Common myeloid progenitor, CD34-positive (primary cell): ENCODE results near the gene TRAF3.
"Not testable (repeated sequence)": the region's sequence is repeated elsewhere in the genome, so short reads cannot be mapped to it uniquely, and the experiment has no call there.

Experiments used
- CTCF ChIA-PET: fragments of 350-600 bp; sonication (Branson Sonifier 250); formaldehyde crosslinking; loops from one replicate; lab custom pipeline; 2021; ENCODE audit warnings: antibody characterized with exemption; lab: Charles Lee
- POLR2A ChIA-PET: fragments of 350-600 bp; sonication (Branson Sonifier 250); formaldehyde crosslinking; loops from one replicate; lab custom pipeline; 2021; ENCODE audit warnings: antibody characterized with exemption; lab: Charles Lee
- DNase-seq, 3 donors: peaks; one replicate each; pipeline versions ENCODE4 v3.0.0 to v3.0.0-alpha.2; 2013
- H3K27ac ChIP-seq, 2 experiments: 1 replicate in 1 of 2; 2 replicates in 1 of 2; pipeline ENCODE4 v1.7.0; 2013; ENCODE audit warnings: inconsistent platforms in 2 of 2, low read length in 2 of 2, mild to moderate bottlenecking in 2 of 2, low read depth in 1 of 2, moderate library complexity in 1 of 2; ENCODE audit not compliant: severe bottlenecking in 2 of 2, insufficient read depth in 1 of 2, poor library complexity in 1 of 2
- H3K27me3 ChIP-seq, 5 experiments: replicated peaks in 2 of 5; 1 replicate in 3 of 5; 2 replicates in 2 of 5; pipeline versions ENCODE4 v1.6.1 to v1.7.0; 2013; ENCODE audit warnings: low read length in 4 of 5, mild to moderate bottlenecking in 2 of 5, moderate library complexity in 2 of 5, inconsistent platforms in 1 of 5; ENCODE audit not compliant: insufficient read depth in 5 of 5, control insufficient read depth in 4 of 5
- H3K36me3 ChIP-seq, 4 experiments: 1 replicate in 2 of 4; 2 replicates in 2 of 4; pipeline versions ENCODE4 v1.6.1 to v1.7.0; 2013; ENCODE audit warnings: low read length in 3 of 4, control low read depth in 1 of 4, mild to moderate bottlenecking in 1 of 4; ENCODE audit not compliant: control insufficient read depth in 4 of 4, insufficient read depth in 4 of 4
- H3K4me1 ChIP-seq, 4 experiments: 1 replicate in 3 of 4; 2 replicates in 1 of 4; pipeline versions ENCODE4 v1.6.1 to v1.7.1; 2013; ENCODE audit warnings: low read length in 3 of 4, mild to moderate bottlenecking in 3 of 4, control low read depth in 1 of 4, inconsistent platforms in 1 of 4, moderate library complexity in 1 of 4; ENCODE audit not compliant: control insufficient read depth in 4 of 4, insufficient read depth in 4 of 4; ENCODE audit errors: control extremely low read depth in 1 of 4
- H3K4me3 ChIP-seq, 7 experiments: 1 replicate in 4 of 7; 2 replicates in 3 of 7; pipeline versions ENCODE4 v1.5.1 to v1.7.0; 2013; ENCODE audit warnings: mild to moderate bottlenecking in 7 of 7, low read length in 6 of 7, moderate library complexity in 6 of 7, inconsistent platforms in 2 of 7, low read depth in 2 of 7, control low read depth in 1 of 7; ENCODE audit not compliant: insufficient read depth in 4 of 7, control insufficient read depth in 1 of 7; ENCODE audit errors: extremely low read depth in 1 of 7
- H3K9me3 ChIP-seq, 5 experiments: 1 replicate in 4 of 5; 2 replicates in 1 of 5; pipeline versions ENCODE4 v1.6.1 to v1.7.1; 2013; ENCODE audit warnings: low read length in 4 of 5, mild to moderate bottlenecking in 2 of 5, inconsistent platforms in 1 of 5, low read depth in 1 of 5, moderate library complexity in 1 of 5; ENCODE audit not compliant: control insufficient read depth in 4 of 5, insufficient read depth in 2 of 5; ENCODE audit errors: control extremely low read depth in 1 of 5
- WGBS: methylation state at CpG from one replicate; pipeline ENCODE4 v1.1.5; 2013; ENCODE audit not compliant: insufficient coverage; 5-methylcytosine and 5-hydroxymethylcytosine counted together

Gene TRAF3

GRCh38 chr14:102761206-102761605 is 16.0 kb upstream of the TRAF3 start:
- no peaks in the 10 kb centered on the region for H3K36me3 ChIP-seq
- H3K9me3 ChIP-seq: no peaks in the 10 kb centered on the region
- peaks cover 0 to 5% (median 2%) of the 10 kb centered on the region in 4 experiments for H3K4me1 ChIP-seq
- peak overlapping the region in 1 of 7 experiments; percentile 14 for H3K4me3 ChIP-seq
- WGBS: 91% methylated on average over 10 of the region's 15 CpGs
- H3K27ac ChIP-seq: no peak overlapping the region
- ChIA-PET POLR2A (no interaction called here), CTCF (no interaction called here)
- H3K27me3 ChIP-seq: no peaks in the 10 kb centered on the region
- peak in 1 of 3 donors; percentile 34 for DNase-seq

- H3K4me1 ChIP-seq: peaks cover 0 to 14% (median 12%) of the 10 kb centered on the region in 4 experiments
- no peaks in the 10 kb centered on the region for H3K9me3 ChIP-seq
- H3K4me3 ChIP-seq: no peak overlapping the region
- H3K36me3 ChIP-seq: no peaks in the 10 kb centered on the region
- no peak overlapping the region for H3K27ac ChIP-seq
- POLR2A ChIA-PET: no interaction called here
- WGBS: 91% methylated on average over 10 of the region's 11 CpGs
- no peaks in the 10 kb centered on the region for H3K27me3 ChIP-seq
- CTCF ChIA-PET: no interaction called here
- DNase-seq: no peak
These were observed 13.0 kb upstream of the TRAF3 start for GRCh38 chr14:102764220-102764671.

- H3K9me3 ChIP-seq, H3K27ac ChIP-seq, DNase-seq, POLR2A ChIA-PET, H3K36me3 ChIP-seq, H3K27me3 ChIP-seq, H3K4me3 ChIP-seq: not testable (repeated sequence)
- CTCF ChIA-PET: interaction anchor here (1.5 kb wide), 1 partner anchor 9 kb away, joined by 4 read pairs; no protein-coding TSS in a partner anchor
- H3K4me1 ChIP-seq: peaks cover 0 to 14% (median 12%) of the 10 kb centered on the region in 4 experiments
- 97% methylated on average over 6 of the region's 8 CpGs for WGBS
These were observed 11.5 kb upstream of the TRAF3 start for GRCh38 chr14:102765770-102766169.

- CTCF ChIA-PET: interaction anchor here (0.6 to 0.8 kb wide), 2 partner anchors 27 to 74 kb away, joined by 3 read pairs; no protein-coding TSS in a partner anchor
- Histone ChIP-seq H3K36me3 (no peaks in the 10 kb centered on the region), H3K27ac (no peak overlapping the region), H3K9me3 (no peaks in the 10 kb centered on the region), H3K27me3 (no peaks in the 10 kb centered on the region), H3K4me1 (peaks cover 0 to 14% (median 9%) of the 10 kb centered on the region in 4 experiments), H3K4me3 (no peak overlapping the region)
- 63% methylated on average over 9 of the region's 19 CpGs for WGBS
- peak; percentile 66 to 92 (median 91) for DNase-seq
- POLR2A ChIA-PET: interaction anchor here (0.6 kb wide), 1 partner anchor 793 kb away, joined by 3 read pairs; no protein-coding TSS in a partner anchor
These were observed 8.8 kb upstream of the TRAF3 start for GRCh38 chr14:102768223-102769048.

- Histone ChIP-seq H3K9me3 (no peaks in the 10 kb centered on the region), H3K4me1 (peaks cover 0 to 14% (median 9%) of the 10 kb centered on the region in 4 experiments), H3K27ac (no peak overlapping the region), H3K27me3 (no peaks in the 10 kb centered on the region), H3K36me3 (no peaks in the 10 kb centered on the region), H3K4me3 (no peak overlapping the region)
- CTCF ChIA-PET: interaction anchor here (0.6 to 1.3 kb wide), 3 partner anchors 27 to 75 kb away, joined by 3 read pairs; no protein-coding TSS in a partner anchor
- 93% methylated on average over 3 of the region's 4 CpGs for WGBS
- POLR2A ChIA-PET: no interaction called here
- DNase-seq: no peak
These were observed 8.3 kb upstream of the TRAF3 start for GRCh38 chr14:102769049-102769327.

GRCh38 chr14:102770147-102771123 is 6.8 kb upstream of the TRAF3 start:
- no peaks in the 10 kb centered on the region for H3K36me3 ChIP-seq
- peaks cover 0 to 19% (median 13%) of the 10 kb centered on the region in 4 experiments for H3K4me1 ChIP-seq
- DNase-seq: no peak
- no peak overlapping the region for H3K27ac ChIP-seq
- POLR2A ChIA-PET: no interaction called here
- CTCF ChIA-PET: interaction anchor here (0.7 to 1.3 kb wide), 2 partner anchors 31 to 49 kb away, joined by 3 read pairs; no protein-coding TSS in a partner anchor
- no peaks in the 10 kb centered on the region for H3K9me3 ChIP-seq
- WGBS: 97% methylated on average over 27 of the region's 32 CpGs
- H3K4me3 ChIP-seq: no peak overlapping the region
- no peaks in the 10 kb centered on the region for H3K27me3 ChIP-seq
